ENCODE results near the gene ATL3. TPM values are rescaled to one million over a fixed set of nuclear protein-coding genes. Genes with fewer than 3 reads are reported as not detected.

ATL3 gene
- total RNA-seq, 4 donors from 2014 or later = 72.2 to 89.0 (median 80.9) TPM

DNA sequence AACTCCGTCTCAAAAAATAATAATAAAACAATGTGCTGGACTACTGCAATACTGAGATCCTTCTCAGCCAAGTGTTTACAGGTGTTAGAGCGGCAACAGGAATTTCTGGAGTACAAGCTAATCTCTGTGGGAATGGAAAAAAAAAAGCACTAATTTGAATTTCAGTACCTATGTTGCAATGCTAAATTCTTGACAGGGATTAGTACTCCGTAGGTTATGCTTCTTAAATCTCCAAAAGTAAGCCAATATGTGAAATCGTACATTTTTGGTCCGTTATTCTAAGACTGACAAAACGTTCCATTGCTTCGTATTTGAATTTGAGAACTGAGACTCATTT lies 1.1 kb downstream of the ATL3 start:
- WGBS = 14% methylated on average over 7 of the region's 7 CpGs
- H3K27ac ChIP-seq = peak overlapping the region; percentile 99
- no peak for DNase-seq (ENCODE audit: low spot score in 2 of 2)
- TF ChIP-seq EP300 (IDR thresholded peaks at IDR 0.05) (no peak), POLR2AphosphoS5 (IDR thresholded peaks at IDR 0.05) (no peak), POLR2A (IDR thresholded peaks at IDR 0.05) (no peak)
- TF ChIP-seq, protein P1, sequence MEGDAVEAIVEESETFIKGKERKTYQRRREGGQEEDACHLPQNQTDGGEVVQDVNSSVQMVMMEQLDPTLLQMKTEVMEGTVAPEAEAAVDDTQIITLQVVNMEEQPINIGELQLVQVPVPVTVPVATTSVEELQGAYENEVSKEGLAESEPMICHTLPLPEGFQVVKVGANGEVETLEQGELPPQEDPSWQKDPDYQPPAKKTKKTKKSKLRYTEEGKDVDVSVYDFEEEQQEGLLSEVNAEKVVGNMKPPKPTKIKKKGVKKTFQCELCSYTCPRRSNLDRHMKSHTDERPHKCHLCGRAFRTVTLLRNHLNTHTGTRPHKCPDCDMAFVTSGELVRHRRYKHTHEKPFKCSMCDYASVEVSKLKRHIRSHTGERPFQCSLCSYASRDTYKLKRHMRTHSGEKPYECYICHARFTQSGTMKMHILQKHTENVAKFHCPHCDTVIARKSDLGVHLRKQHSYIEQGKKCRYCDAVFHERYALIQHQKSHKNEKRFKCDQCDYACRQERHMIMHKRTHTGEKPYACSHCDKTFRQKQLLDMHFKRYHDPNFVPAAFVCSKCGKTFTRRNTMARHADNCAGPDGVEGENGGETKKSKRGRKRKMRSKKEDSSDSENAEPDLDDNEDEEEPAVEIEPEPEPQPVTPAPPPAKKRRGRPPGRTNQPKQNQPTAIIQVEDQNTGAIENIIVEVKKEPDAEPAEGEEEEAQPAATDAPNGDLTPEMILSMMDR (IDR thresholded peaks at IDR 0.05) = no peak
- peaks cover 55% of the 10 kb centered on the region for H3K4me1 ChIP-seq
- H3K4me3 ChIP-seq = peak overlapping the region; percentile 89
- no peaks in the 10 kb centered on the region for H3K36me3 ChIP-seq
- H3K9me3 ChIP-seq = no peaks in the 10 kb centered on the region
- no peaks in the 10 kb centered on the region for H3K27me3 ChIP-seq

DNA sequence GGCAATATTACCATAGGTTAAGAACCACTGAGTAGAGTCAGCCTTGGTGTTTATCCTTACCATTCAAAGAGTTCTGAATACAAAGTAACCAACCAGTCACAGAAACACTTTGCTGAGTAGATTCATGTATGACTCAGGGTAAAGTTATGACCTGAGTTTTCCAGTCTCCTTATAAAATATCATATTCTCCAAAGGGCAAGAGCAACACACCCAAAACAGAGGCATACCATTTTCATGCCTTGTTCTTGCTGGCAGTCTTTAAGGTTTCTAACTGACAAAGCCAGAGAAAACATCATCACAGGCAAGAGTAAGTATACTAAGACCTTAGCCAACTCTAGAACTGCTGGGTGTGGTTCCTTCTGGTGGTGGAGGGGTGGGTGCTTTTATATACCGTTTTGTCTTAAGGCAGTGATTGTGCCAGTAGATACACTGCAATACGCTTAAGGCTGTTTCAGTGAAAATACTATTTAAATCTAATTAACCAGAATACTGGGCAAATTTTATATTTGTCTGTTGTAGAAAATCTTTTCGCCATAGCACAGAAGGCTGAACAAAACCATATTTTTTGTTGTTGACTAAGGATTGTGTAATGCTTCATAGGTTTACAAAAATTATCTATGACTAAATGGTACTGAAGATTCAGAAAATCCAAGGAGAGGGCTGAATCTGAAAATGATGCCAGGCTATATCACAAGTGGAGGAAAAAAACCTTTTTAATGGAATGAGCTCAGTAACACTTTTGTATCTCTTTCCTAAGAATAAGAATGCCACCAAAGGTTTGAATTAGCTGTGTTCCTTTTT lies 3.0 kb downstream of the ATL3 start:
- DNase-seq (ENCODE audit: low spot score in 2 of 2) = no peak
- Histone ChIP-seq H3K36me3 (no peaks in the 10 kb centered on the region), H3K27ac (peak overlapping the region; percentile 99), H3K27me3 (no peaks in the 10 kb centered on the region), H3K4me1 (peaks cover 72% of the 10 kb centered on the region), H3K9me3 (no peaks in the 10 kb centered on the region), H3K4me3 (peak overlapping the region; percentile 8)
- WGBS = 28% methylated on average over 3 of the region's 3 CpGs
- TF ChIP-seq POLR2A (IDR thresholded peaks at IDR 0.05) = no peak
- no peak for TF ChIP-seq POLR2AphosphoS5 (IDR thresholded peaks at IDR 0.05)
- TF ChIP-seq EP300 (IDR thresholded peaks at IDR 0.05) = no peak
- TF ChIP-seq, protein P1 (IDR thresholded peaks at IDR 0.05) = no peak

DNA sequence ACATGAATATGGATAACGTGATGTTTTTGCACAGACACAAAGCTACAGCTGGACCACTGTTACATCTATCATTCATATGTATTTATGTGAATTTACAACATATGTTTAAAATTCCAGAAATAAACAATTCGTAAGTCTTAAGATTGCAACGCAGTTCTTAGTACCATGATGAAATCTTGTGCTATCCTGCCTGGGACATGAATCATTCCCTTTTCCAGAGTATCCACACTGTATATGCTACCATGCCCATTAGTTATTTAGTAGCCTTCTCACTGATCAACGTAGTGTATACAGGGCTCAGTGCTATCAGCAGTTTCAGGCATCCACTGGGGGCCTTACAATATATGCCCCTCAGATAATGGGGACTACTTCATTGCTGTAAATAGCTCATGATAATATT lies 4.3 kb downstream of the ATL3 start:
- 49% methylated on average over 4 of the region's 4 CpGs for WGBS
- DNase-seq (ENCODE audit: low spot score in 2 of 2) = no peak

DNA sequence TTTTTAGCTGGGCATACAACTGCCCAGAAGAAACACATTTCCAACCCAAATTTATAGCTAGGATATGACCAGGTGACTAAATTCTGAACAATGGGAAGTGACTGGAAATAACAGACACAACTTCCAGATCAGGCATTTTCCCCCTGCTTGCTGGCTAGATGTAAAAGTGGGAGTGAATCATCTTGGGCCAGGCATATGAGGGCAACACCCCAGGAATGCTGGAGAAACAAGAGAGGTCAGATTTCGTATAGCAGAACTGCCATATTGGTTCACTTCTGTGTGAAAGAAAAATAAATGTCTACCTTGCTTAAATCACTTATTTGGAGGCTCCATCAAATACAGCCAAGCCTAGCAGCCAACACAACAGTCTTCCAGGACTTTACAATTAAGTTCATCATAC lies 7.4 kb downstream of the ATL3 start:
- no peaks in the 10 kb centered on the region for H3K9me3 ChIP-seq
- TF ChIP-seq, protein P1 (IDR thresholded peaks at IDR 0.05) = no peak
- TF ChIP-seq POLR2A (IDR thresholded peaks at IDR 0.05) = no peak
- TF ChIP-seq POLR2AphosphoS5 (IDR thresholded peaks at IDR 0.05) = no peak
- no peak for TF ChIP-seq EP300 (IDR thresholded peaks at IDR 0.05)
- no peak for DNase-seq (ENCODE audit: low spot score in 2 of 2)
- no peak overlapping the region for H3K4me3 ChIP-seq
- WGBS = 0% methylated on average over 1 of the region's 1 CpG
- H3K4me1 ChIP-seq = peaks cover 58% of the 10 kb centered on the region
- H3K27ac ChIP-seq = no peak overlapping the region
- no peaks in the 10 kb centered on the region for H3K36me3 ChIP-seq
- no peaks in the 10 kb centered on the region for H3K27me3 ChIP-seq

More for the DNA sequence above, 4.3 kb downstream of the ATL3 start:
- Histone ChIP-seq H3K27ac (peak overlapping the region; percentile 99), H3K4me3 (no peak overlapping the region), H3K4me1 (peaks cover 77% of the 10 kb centered on the region), H3K27me3 (no peaks in the 10 kb centered on the region), H3K9me3 (no peaks in the 10 kb centered on the region), H3K36me3 (no peaks in the 10 kb centered on the region)
- TF ChIP-seq POLR2AphosphoS5 (IDR thresholded peaks at IDR 0.05) = no peak
- TF ChIP-seq POLR2A (IDR thresholded peaks at IDR 0.05) = no peak
- no peak for TF ChIP-seq EP300 (IDR thresholded peaks at IDR 0.05)
- TF ChIP-seq, protein P1 (IDR thresholded peaks at IDR 0.05) = no peak

DNA sequence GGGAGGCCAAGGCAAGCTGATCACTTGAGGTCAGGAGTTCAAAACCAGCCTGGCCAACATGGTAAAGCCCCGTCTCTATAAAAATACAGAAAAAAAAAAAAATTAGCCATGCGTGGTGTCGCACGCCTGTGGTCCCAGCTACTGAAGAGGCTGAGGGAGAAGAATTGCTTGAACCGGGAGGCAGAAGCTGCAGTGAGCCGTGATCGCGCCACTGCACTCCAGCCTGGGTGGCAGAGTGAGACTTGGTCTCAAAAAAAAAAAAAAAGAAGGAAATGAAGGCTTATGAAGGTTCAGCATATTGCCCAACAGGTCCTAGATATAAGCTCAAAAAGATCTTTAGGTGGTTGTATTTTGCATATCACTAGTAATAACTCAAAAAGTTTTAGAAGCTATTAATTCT lies 10.2 kb downstream of the ATL3 start:
- TF ChIP-seq POLR2AphosphoS5 (IDR thresholded peaks at IDR 0.05) (no peak), POLR2A (IDR thresholded peaks at IDR 0.05) (no peak), EP300 (IDR thresholded peaks at IDR 0.05) (no peak)
- TF ChIP-seq, protein P1 (IDR thresholded peaks at IDR 0.05) = no peak
- no peak for DNase-seq (ENCODE audit: low spot score in 2 of 2)
- H3K27ac ChIP-seq = no peak overlapping the region
- H3K9me3 ChIP-seq = no peaks in the 10 kb centered on the region
- no peaks in the 10 kb centered on the region for H3K27me3 ChIP-seq
- peaks cover 31% of the 10 kb centered on the region for H3K4me1 ChIP-seq
- peaks cover 17% of the 10 kb centered on the region for H3K36me3 ChIP-seq
- 91% methylated on average over 8 of the region's 8 CpGs for WGBS
- no peak overlapping the region for H3K4me3 ChIP-seq

All from suprapubic skin (tissue), 4 donors.